DND-41 (cell line): ENCODE results near the gene PLA2G2D.

Source experiments
- CTCF ChIP-seq: IDR thresholded peaks from 2 replicates; pipeline ENCODE4 v1.5.1; 2012; ENCODE audit warnings: borderline replicate concordance, low read length, moderate library complexity, mild to moderate bottlenecking; ENCODE audit not compliant: poor library complexity, severe bottlenecking; ENCODE audit errors: extremely low read depth
- EZH2 ChIP-seq: IDR thresholded peaks from 3 replicates; pipeline ENCODE4 v1.6.1; 2012; ENCODE audit warnings: borderline replicate concordance, low read depth, mild to moderate bottlenecking, moderate library complexity, low read length, inconsistent platforms; ENCODE audit not compliant: severe bottlenecking

- TF ChIP-seq CTCF (no peak), EZH2 (no peak)
Observed at GRCh38 chr1:20147846-20148570, 28.7 kb upstream of the PLA2G2D start.
